Stimulated activated CD4-positive, alpha-beta T cell treated with anti-CD3 and anti-CD28 coated beads, Interleukin-2, amount 100 ng/mL, for 4 hours (primary cell): ENCODE results near the gene CEP20.

Experiments used
- DNase-seq: peaks from one replicate; pipeline ENCODE4 v3.0.0-alpha.2; 2020; ENCODE audit warnings: low read depth

The CEP20 gene

DNA sequence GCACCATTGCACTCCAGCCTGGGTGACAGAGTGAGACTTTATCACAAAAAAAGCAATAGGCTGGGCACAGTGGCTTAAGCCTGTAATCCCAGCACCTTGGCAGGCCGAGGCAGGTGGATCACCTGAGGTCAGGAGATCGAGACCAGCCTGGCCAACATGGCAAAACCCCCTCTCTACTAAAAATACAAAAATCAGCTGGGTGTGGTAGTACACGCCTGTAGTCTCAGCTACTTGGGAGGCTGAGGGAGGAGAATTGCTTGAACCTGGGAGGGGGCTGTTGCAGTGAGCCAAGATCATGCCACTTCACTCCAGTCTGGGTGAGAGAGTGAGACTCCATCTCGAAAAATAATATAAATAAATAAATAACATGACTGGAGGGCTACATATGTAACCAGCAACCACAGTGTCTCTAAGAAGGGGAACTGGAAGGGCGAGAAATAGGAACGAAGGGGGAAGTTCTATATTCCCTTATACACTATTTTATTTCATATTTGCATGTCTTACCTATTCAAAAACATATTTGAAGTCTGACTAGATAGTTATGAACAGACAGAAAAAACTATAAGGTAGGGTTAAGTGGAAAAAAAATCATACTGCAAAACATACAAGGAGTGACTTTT is 57.5 kb downstream of the CEP20 start:
- DNase-seq, result no peak

DNA sequence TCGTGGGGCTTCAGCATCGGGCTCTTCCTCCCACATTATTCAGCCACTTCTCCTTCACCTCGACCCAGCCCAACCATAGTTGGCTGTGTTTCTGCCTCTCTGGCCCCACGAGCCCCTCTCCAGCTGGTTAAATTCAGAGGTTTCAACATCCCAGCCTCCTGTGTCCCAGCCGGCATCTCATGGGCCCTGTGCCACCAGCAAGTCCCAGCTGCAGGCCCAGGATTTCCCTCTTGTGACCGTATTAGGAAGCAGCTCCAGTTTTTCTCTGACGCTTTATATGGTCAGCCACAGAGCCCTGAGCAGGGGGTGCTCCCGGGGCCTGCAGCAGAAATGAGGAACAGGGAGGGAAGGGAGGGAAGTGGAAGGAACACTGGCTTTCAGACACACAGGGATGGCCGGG is 58.9 kb downstream of the CEP20 start:
- DNase-seq, result no peak

GRCh38 chr16:15827709-15828343 is 60.6 kb downstream of the CEP20 start:
- no peak for DNase-seq

GRCh38 chr16:15827299-15827698 is 61.1 kb downstream of the CEP20 start:
- DNase-seq, result no peak

- no peak for DNase-seq
Measured at GRCh38 chr16:15825750-15826305, 62.6 kb downstream of the CEP20 start.

DNA sequence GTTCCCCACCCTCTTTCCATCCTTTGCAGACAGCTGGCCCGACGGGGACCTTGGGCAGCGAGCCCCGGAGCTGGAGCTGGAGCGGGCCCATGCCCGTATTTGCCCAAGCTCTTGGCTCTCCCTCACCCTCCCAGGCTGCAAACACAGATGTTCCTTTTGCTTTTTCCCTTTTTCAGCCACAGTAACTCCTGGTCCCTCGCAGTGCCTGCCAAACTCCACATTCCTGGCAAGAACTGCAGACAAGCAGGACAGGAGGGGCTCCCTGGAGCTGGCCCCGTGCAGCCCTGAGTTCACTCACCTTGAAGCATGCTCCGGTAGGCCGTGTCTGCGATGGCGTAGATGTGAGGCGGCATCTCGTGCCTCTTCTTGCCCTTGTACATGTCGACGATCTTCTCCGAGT is 65.4 kb downstream of the CEP20 start:
- no peak for DNase-seq

DNA sequence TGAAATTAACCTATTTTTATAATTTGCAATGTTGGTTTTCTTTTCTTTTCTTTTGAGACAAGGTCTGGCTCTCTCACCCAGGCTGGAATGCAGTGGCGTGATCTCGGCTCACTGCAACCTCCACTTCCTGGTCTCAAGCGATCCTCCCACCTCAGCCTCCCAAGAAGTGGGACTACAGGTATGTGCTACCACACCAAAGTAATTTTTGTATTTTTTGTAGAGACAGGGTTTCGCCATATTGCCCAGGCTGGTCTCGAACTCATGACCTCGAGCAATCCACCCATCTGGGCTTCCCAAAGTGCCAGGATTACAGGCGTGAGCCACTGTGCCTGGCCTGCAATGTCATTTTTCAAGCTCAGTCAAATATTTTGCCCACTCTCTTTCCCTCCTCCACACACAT is 67.6 kb downstream of the CEP20 start:
- no peak for DNase-seq

DNA sequence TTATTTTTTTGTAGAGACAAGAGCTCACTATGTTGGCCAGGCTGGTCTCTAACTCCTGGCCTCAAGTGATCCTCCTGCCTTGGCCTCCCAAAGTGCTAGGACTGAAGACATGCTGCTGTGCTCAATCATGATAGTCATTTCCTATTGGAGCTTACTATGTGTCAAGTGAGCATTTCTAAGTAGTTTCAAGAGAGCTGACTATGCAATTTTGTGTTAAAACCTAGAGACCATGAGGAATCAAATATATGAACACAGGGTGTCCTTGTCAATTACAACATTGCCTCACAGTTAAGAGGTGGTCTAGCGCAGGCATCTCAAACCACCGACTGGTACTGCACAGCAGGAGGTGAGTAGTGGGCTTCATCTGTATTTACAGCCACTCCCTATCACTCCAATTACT is 69.4 kb downstream of the CEP20 start:
- DNase-seq, result no peak

- no peak for DNase-seq
Measured at GRCh38 chr16:15817446-15817845, 71.0 kb downstream of the CEP20 start.

- no peak for DNase-seq
Measured at GRCh38 chr16:15816228-15816627, 72.2 kb downstream of the CEP20 start.
